K562 (cell line): ENCODE results near the gene RREB1. TPM values are rescaled to one million over a fixed set of nuclear protein-coding genes. Genes with fewer than 3 reads are reported as not detected.

ENCODE experiments used
- CBFA2T3 ChIP-seq: fragments of 450-650 bp; IDR thresholded peaks from 2 replicates; pipeline ENCODE4 v1.6.1; 2017
- SMARCE1 ChIP-seq: fragments of 450-650 bp; IDR thresholded peaks from 2 replicates; pipeline ENCODE4 v1.7.1; 2016; ENCODE audit warnings: mild to moderate bottlenecking
- ZBTB12 ChIP-seq: fragments of 250-450 bp; sonication (Bioruptor Pico); IDR thresholded peaks from 2 replicates; pipeline ENCODE4 v1.4.0; 2020
- ZNF511 ChIP-seq: sonication (generic); formaldehyde crosslinking; IDR thresholded peaks from 2 replicates; pipeline ENCODE4 v1.8.0; 2022; ENCODE audit warnings: mild to moderate bottlenecking, missing genetic modification reagents
- polyA plus RNA-seq, 8 experiments: library from polyadenylated mRNA; depleted of rRNA in 4 of 8; stranded (reverse) in 5 of 8; unstranded in 3 of 8; fragments of >200 nt; fragmentation: Nextera tagmentation in 2 of 8; fragmentation: Illumina TruSeq in 1 of 8; extraction: Ambion mirVana in 2 of 8; extraction: Trizol in 1 of 8; gene quantifications; 2 replicates each; pipeline versions ENCODE4 v1.2.1 to v1.2.3, GENCODE V29; 2011 to 2014; ENCODE audit warnings: inconsistent platforms in 1 of 8, missing spikeins in 1 of 8
- total RNA-seq, 7 experiments: library from RNA; depleted of rRNA in 6 of 7; stranded (reverse); fragments of >200 nt in 6 of 7; fragmentation: Illumina TruSeq in 2 of 7; extraction: Trizol in 2 of 7; gene quantifications; 2 replicates each; pipeline versions ENCODE4 v1.2.1 to v1.2.3, GENCODE V29; 2011 to 2021; ENCODE audit warnings: low replicate concordance in 1 of 7
- TF ChIP-seq, protein P1 (sequence below), 2 experiments: fragments of 150-350 bp in 1 of 2; IDR thresholded peaks; 2 replicates each; pipeline ENCODE4 v1.6.1; 2012 to 2016; ENCODE audit warnings: low read depth in 2 of 2, low read length in 2 of 2, mild to moderate bottlenecking in 1 of 2, moderate library complexity in 1 of 2
- TF ChIP-seq, protein P2 (sequence below), 2 experiments: fragments of 450-650 bp; IDR thresholded peaks; 2 replicates each; pipeline ENCODE4 v1.6.1; 2018; ENCODE audit warnings: mild to moderate bottlenecking in 2 of 2, low read depth in 1 of 2; ENCODE audit not compliant: partially characterized antibody in 2 of 2
- TF ChIP-seq, protein P3 (sequence below): fragments of 450-650 bp; IDR thresholded peaks from 2 replicates; pipeline ENCODE4 v1.6.1; 2016; ENCODE audit warnings: mild to moderate bottlenecking
- TF ChIP-seq, protein P4 (sequence below): fragments of 450-650 bp; IDR thresholded peaks from 2 replicates; pipeline ENCODE4 v1.7.0; 2016; ENCODE audit warnings: borderline replicate concordance

RREB1 gene
- total and polyA plus RNA-seq, 9 of the 15 experiments (the other 6 are each of a cell fraction or from before 2014, with no cell fraction given) = 3.3 to 64.2 (median 19.3) TPM

DNA sequence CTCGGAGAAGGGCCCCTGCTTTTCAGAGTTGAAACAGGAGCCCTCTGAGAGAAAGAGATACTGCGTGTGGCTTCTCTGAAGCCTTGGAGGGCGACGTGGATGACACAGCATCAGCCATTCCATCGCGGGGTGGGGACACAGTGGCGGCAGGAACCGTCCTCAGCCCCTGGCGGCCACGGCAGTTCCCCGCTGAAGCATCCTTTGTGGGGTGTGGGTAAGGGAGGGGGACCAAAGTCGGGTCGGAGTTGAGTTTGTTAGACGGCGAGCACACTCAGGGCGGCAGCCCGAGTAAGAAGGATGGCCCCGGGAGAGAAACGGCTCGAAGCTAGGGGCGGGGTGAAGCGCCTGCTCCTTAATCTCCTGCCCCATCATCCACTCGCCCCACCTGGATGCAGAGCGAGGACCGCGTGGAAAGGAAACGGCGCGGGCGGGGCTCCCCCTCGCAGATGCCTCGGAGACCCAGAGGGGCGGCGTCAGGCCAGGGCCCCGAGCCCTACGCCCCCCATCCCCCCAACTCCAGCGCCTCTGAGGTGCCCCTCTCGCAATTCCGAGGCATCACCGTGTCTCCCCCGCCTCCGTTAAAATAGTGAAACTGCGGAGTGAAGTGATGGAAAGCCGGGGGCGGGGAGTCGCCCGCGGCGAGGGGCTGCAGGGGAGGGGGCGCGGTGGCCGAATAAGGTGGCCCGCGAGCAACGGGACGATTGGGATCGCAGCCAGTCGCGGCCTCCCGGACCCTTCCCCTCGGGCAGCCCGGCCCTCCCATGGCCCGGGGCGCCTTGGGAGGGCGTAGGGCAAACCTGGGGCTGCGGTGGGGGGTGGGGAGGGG is 796 bp upstream of the RREB1 start (continued):
- TF ChIP-seq, protein P1, sequence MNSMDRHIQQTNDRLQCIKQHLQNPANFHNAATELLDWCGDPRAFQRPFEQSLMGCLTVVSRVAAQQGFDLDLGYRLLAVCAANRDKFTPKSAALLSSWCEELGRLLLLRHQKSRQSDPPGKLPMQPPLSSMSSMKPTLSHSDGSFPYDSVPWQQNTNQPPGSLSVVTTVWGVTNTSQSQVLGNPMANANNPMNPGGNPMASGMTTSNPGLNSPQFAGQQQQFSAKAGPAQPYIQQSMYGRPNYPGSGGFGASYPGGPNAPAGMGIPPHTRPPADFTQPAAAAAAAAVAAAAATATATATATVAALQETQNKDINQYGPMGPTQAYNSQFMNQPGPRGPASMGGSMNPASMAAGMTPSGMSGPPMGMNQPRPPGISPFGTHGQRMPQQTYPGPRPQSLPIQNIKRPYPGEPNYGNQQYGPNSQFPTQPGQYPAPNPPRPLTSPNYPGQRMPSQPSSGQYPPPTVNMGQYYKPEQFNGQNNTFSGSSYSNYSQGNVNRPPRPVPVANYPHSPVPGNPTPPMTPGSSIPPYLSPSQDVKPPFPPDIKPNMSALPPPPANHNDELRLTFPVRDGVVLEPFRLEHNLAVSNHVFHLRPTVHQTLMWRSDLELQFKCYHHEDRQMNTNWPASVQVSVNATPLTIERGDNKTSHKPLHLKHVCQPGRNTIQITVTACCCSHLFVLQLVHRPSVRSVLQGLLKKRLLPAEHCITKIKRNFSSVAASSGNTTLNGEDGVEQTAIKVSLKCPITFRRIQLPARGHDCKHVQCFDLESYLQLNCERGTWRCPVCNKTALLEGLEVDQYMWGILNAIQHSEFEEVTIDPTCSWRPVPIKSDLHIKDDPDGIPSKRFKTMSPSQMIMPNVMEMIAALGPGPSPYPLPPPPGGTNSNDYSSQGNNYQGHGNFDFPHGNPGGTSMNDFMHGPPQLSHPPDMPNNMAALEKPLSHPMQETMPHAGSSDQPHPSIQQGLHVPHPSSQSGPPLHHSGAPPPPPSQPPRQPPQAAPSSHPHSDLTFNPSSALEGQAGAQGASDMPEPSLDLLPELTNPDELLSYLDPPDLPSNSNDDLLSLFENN (IDR thresholded peaks at IDR 0.05; ENCODE audit: low read depth in 2 of 2, low read length in 2 of 2) = 0 out of 4 replicates have a peak, but pooled peaks of 1 of the 2 experiments have one; percentile 14
- TF ChIP-seq, protein P2, sequence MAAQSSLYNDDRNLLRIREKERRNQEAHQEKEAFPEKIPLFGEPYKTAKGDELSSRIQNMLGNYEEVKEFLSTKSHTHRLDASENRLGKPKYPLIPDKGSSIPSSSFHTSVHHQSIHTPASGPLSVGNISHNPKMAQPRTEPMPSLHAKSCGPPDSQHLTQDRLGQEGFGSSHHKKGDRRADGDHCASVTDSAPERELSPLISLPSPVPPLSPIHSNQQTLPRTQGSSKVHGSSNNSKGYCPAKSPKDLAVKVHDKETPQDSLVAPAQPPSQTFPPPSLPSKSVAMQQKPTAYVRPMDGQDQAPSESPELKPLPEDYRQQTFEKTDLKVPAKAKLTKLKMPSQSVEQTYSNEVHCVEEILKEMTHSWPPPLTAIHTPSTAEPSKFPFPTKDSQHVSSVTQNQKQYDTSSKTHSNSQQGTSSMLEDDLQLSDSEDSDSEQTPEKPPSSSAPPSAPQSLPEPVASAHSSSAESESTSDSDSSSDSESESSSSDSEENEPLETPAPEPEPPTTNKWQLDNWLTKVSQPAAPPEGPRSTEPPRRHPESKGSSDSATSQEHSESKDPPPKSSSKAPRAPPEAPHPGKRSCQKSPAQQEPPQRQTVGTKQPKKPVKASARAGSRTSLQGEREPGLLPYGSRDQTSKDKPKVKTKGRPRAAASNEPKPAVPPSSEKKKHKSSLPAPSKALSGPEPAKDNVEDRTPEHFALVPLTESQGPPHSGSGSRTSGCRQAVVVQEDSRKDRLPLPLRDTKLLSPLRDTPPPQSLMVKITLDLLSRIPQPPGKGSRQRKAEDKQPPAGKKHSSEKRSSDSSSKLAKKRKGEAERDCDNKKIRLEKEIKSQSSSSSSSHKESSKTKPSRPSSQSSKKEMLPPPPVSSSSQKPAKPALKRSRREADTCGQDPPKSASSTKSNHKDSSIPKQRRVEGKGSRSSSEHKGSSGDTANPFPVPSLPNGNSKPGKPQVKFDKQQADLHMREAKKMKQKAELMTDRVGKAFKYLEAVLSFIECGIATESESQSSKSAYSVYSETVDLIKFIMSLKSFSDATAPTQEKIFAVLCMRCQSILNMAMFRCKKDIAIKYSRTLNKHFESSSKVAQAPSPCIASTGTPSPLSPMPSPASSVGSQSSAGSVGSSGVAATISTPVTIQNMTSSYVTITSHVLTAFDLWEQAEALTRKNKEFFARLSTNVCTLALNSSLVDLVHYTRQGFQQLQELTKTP (IDR thresholded peaks at IDR 0.05; ENCODE audit: low read depth in 1 of 2, partially characterized antibody in 2 of 2) = peak in 1 of 2 experiments; percentile 66
- TF ChIP-seq SMARCE1 (peak; percentile 55; the same call in 1 of the 2 replicates), CBFA2T3 (peak; percentile 59), ZNF511 (CRISPR knock-in tag) (peak; percentile 74), ZBTB12 (CRISPR knock-in tag) (no peak)
- TF ChIP-seq, protein P3, sequence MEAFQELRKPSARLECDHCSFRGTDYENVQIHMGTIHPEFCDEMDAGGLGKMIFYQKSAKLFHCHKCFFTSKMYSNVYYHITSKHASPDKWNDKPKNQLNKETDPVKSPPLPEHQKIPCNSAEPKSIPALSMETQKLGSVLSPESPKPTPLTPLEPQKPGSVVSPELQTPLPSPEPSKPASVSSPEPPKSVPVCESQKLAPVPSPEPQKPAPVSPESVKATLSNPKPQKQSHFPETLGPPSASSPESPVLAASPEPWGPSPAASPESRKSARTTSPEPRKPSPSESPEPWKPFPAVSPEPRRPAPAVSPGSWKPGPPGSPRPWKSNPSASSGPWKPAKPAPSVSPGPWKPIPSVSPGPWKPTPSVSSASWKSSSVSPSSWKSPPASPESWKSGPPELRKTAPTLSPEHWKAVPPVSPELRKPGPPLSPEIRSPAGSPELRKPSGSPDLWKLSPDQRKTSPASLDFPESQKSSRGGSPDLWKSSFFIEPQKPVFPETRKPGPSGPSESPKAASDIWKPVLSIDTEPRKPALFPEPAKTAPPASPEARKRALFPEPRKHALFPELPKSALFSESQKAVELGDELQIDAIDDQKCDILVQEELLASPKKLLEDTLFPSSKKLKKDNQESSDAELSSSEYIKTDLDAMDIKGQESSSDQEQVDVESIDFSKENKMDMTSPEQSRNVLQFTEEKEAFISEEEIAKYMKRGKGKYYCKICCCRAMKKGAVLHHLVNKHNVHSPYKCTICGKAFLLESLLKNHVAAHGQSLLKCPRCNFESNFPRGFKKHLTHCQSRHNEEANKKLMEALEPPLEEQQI = no peak
- TF ChIP-seq, protein P4, sequence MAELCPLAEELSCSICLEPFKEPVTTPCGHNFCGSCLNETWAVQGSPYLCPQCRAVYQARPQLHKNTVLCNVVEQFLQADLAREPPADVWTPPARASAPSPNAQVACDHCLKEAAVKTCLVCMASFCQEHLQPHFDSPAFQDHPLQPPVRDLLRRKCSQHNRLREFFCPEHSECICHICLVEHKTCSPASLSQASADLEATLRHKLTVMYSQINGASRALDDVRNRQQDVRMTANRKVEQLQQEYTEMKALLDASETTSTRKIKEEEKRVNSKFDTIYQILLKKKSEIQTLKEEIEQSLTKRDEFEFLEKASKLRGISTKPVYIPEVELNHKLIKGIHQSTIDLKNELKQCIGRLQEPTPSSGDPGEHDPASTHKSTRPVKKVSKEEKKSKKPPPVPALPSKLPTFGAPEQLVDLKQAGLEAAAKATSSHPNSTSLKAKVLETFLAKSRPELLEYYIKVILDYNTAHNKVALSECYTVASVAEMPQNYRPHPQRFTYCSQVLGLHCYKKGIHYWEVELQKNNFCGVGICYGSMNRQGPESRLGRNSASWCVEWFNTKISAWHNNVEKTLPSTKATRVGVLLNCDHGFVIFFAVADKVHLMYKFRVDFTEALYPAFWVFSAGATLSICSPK = no peak
